Measurements from ENCODE around the gene SNX3.

DNA sequence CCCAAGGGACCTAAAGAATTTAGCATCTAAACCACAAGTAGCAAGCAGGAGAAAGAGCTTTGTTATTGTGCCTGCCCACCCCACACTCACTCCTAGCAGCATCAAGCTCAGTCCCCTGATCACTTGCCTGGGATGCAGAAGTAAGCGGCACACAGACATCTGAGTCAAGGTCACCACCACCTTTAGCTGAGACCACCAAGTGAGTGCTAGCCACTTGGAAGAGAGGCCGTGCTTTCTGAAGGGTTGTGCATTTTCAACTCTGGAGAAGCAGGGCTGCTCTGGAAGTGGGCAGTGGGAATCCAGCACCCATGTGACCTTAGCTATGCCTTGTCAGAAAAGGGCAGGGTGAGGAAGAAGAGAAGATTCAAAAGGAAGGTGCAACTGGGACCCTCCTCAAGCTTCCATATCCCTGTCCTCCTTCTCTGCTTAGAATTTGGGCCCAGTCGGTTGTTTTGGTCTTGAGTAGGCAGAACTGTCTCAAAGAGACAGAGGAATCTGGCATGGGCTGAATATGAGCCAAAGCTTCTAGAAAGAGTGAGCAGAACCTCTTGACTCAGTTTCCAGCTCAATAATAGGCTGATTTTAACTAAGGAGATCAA is 88.8 kb downstream of the SNX3 start:
- no peak for TF ChIP-seq CTCF (IDR thresholded peaks at IDR 0.05)
- TF ChIP-seq POLR2AphosphoS5 (IDR thresholded peaks at IDR 0.05), result no peak
- no peak for TF ChIP-seq POLR2A (IDR thresholded peaks at IDR 0.05)
